PC-9 (cell line): ENCODE data around the gene KLHL14.

Experiments
- EZH2 ChIP-seq: fragments of 200-600 bp; sonication (generic); IDR thresholded peaks from 2 replicates; pipeline ENCODE4 v1.8.0; 2017; ENCODE audit warnings: antibody characterized with exemption, low read depth
- TF ChIP-seq, protein P1 (sequence below): fragments of 200-600 bp; sonication (generic); conservative IDR thresholded peaks from 2 replicates; pipeline ENCODE4 v1.6.1; 2017; ENCODE audit warnings: mixed run types, antibody characterized with exemption, mild to moderate bottlenecking, moderate library complexity

DNA sequence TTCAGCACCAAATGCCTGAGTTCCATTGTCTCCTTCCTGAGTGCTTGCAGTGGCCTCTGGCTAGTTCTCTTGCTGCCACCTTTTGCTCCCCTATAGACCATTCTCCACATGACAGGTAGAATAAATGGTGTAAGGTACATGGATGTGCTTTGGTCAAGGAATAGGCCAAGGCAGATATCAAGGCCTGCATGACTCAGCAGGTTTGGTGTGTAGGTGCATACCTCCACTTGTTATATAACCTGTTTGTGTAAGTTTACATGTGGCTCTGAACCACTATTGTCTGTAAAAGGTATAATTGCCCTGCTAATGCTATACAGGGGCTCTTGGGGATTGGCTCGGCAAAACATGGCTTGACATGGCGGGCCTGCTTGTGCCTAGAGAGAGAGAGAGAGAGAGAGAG, 143.5 kb downstream of the KLHL14 start:
- TF ChIP-seq, protein P1, sequence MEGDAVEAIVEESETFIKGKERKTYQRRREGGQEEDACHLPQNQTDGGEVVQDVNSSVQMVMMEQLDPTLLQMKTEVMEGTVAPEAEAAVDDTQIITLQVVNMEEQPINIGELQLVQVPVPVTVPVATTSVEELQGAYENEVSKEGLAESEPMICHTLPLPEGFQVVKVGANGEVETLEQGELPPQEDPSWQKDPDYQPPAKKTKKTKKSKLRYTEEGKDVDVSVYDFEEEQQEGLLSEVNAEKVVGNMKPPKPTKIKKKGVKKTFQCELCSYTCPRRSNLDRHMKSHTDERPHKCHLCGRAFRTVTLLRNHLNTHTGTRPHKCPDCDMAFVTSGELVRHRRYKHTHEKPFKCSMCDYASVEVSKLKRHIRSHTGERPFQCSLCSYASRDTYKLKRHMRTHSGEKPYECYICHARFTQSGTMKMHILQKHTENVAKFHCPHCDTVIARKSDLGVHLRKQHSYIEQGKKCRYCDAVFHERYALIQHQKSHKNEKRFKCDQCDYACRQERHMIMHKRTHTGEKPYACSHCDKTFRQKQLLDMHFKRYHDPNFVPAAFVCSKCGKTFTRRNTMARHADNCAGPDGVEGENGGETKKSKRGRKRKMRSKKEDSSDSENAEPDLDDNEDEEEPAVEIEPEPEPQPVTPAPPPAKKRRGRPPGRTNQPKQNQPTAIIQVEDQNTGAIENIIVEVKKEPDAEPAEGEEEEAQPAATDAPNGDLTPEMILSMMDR, result no peak
- no peak for TF ChIP-seq EZH2
